ENCODE results near the gene DRC3. TPM values are rescaled to one million over a fixed set of nuclear protein-coding genes. Genes with fewer than 3 reads are reported as not detected.
"Not testable (repeated sequence)": the region's sequence is repeated elsewhere in the genome, so short reads cannot be mapped to it uniquely, and the experiment has no call there.

Gene DRC3
- total RNA-seq, 1 donor from 2014 or later = 1.6 TPM

DNA sequence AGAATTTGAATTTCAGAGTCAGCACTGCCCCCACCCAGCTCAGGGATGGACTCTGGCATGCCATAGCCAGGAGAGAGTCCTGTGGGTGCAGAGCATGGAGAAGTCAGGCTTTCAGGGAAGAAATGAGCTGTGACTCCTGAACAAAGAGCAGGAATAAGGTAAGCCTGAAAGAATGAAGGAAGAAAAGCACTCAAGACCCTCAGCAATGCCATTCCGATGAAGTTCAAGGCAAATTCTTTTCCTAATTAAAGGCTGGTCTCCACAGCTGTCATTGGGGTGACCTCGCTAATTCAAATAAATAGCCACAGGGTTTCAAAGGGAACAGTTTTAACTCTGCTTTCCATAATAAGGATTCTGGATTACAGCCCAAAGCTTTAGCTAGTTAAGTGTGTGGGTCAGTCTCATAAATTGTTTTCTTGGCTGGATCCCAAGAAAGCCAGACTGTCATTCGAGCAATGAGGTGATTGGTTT is 32.2 kb upstream of the DRC3 start:
- no peak for DNase-seq (ENCODE audit: low spot score in 2 of 2)
- FAIRE-seq = no peak

DNA sequence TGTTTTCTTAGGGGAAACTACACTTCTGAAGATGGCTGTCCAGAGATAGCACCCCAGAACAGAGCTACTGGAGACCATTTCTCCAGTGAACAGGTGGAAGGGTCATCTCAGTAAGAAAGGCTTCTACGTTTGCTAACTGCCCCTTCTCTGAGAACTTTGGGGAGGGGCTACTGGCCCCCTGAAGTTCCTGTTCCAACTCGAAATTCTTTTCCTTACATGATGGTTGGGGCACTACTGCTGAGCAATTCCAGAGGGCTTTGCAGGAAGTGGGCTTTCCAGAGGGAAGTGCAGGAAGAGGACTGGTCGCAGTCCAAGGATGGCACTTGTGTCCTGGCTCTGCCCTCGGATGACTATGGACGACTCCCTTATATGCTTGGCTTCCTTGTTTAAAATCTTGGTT is 31.6 kb upstream of the DRC3 start:
- FAIRE-seq = no peak
- no peak for DNase-seq (ENCODE audit: low spot score in 2 of 2)

GRCh38 chr17:17942846-17943245 is 29.8 kb upstream of the DRC3 start:
- DNase-seq (ENCODE audit: low spot score in 2 of 2) (no peak), FAIRE-seq (no peak)

GRCh38 chr17:17943281-17943984 is 29.2 kb upstream of the DRC3 start:
- FAIRE-seq = no peak

DNA sequence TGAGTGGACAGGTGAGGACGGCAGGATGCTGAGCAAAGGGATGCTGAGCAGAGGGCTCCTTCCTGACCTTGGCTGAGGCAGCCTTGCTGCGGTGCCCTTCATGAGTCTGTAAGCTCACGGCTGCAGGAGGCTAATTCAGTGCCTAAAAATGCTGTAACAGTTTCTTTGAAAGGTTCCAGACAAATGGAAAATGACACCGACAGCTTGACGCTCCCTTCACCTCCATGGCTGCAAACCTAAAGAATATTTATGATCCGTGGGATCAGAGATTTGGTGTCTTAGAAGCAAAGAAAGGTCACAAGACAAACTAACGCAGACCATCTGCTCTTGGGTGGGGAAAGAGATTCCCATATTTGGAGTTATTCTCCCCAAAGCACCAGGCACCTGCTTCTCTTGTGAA is 28.4 kb upstream of the DRC3 start:
- FAIRE-seq = no peak
- no peak for DNase-seq (ENCODE audit: low spot score in 2 of 2)

More at GRCh38 chr17:17943281-17943984, 29.2 kb upstream of the DRC3 start:
- no peak for DNase-seq (ENCODE audit: low spot score in 2 of 2)

- no peak for FAIRE-seq
- no peak for DNase-seq (ENCODE audit: low spot score in 2 of 2)
Observed at GRCh38 chr17:17944743-17945142, 27.9 kb upstream of the DRC3 start.

DNA sequence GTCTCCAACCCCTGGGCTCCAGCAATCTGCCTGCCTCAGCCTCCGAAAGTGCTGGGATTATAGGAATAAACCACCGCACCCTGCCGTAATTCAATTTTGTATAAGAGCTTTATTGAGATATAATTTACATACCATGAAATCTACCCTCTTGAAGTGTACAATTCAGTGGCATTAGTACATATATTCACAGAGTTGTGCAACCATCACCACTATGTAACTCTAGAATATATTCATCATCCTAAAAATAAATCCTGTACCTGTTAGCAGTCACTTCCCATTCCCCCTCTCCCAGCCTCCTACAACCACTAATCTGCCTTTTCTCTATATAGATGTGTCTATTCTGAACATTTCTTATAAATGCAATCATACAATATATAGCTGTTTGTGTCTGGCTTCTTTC is 26.6 kb upstream of the DRC3 start:
- FAIRE-seq (no peak), DNase-seq (ENCODE audit: low spot score in 2 of 2) (no peak)

- no peak for FAIRE-seq
- DNase-seq (ENCODE audit: low spot score in 2 of 2) = no peak
Observed at GRCh38 chr17:17947309-17947708, 25.4 kb upstream of the DRC3 start.

DNA sequence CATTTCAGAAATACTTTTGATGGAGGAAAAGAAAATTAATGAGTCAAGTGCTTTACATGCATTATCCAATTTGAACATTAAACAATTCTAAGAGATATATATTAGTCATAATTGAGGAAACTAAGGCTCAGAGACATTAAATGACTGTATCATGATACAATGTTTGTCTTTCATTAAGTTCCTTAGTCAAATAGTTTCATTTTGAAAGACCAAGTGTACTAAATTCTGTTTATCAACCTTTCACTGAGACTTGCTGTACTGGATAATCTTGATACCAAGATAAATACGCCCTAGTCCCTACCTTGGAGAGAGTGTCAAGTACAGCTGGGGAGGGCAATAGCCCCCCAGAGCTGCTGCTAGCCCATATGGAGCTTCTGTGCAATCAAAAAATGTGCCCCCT is 24.7 kb upstream of the DRC3 start:
- DNase-seq (ENCODE audit: low spot score in 2 of 2) = no peak
- FAIRE-seq = no peak

- no peak for DNase-seq (ENCODE audit: low spot score in 2 of 2)
- no peak for FAIRE-seq
Observed at GRCh38 chr17:17950347-17950746, 22.3 kb upstream of the DRC3 start.

DNA sequence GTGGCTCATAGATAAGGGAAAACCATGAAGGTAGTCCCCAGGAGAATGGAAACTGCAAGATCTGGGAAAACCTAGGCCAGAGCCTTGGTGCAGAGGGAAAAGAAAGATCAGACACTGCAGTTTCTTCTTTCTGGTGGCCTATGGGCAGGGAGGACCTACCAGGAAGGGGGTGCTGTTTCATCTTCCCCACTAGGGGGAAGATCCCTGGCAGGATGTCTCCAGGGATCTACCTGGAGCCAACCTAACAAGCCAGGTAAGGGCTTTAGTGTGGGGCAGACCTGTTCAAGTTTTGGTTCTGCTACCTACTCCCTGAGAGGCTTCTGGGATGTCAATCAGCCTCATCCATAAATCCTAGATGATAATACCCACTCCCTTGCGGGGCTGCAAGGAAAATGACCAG is 21.9 kb upstream of the DRC3 start:
- DNase-seq (ENCODE audit: low spot score in 2 of 2) = no peak
- no peak for FAIRE-seq

GRCh38 chr17:17951524-17951923 is 21.1 kb upstream of the DRC3 start:
- FAIRE-seq = no peak

DNA sequence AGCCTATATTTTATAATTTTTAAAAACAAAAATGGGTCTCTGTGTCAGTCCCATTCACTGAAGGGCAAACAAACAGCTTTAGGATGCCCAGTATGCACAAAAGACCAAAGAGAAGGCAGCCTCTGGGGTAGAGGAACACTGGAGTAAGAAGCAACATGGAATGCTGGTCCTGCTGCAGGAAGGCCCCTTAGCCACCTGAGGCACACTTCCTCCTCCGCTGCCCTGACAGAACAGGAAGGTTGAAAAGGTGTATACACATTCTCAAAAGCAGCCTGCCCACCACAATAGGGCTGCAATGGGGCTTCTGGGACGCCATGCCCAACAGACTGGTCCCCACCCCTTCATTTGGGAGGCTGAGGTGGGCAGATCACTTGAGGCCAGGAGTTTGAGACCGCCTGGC is 20.0 kb upstream of the DRC3 start:
- DNase-seq (ENCODE audit: low spot score in 2 of 2) (no peak), FAIRE-seq (no peak)

More at GRCh38 chr17:17951524-17951923, 21.1 kb upstream of the DRC3 start:
- DNase-seq (ENCODE audit: low spot score in 2 of 2) = no peak

DNA sequence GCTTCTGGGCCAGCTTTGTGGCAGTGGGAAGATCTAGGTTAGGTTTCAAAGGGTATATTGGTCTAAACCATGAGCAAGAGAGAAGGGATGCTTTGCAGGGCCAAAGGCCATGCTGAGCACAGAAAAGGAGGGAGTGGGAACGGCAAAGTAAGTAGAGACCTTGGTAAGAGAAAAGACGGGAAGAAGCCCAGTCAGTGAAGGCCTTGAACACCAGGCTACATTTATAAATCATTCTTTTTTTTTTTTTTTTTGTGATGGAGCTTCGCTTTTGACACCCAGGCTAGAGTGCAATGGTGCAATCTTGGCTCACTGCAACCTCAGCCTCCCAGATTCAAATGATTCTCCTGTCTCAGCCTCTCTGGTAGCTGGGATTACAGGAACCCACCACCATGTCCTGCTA is 18.6 kb upstream of the DRC3 start:
- FAIRE-seq (no peak), DNase-seq (ENCODE audit: low spot score in 2 of 2) (no peak)

DNA sequence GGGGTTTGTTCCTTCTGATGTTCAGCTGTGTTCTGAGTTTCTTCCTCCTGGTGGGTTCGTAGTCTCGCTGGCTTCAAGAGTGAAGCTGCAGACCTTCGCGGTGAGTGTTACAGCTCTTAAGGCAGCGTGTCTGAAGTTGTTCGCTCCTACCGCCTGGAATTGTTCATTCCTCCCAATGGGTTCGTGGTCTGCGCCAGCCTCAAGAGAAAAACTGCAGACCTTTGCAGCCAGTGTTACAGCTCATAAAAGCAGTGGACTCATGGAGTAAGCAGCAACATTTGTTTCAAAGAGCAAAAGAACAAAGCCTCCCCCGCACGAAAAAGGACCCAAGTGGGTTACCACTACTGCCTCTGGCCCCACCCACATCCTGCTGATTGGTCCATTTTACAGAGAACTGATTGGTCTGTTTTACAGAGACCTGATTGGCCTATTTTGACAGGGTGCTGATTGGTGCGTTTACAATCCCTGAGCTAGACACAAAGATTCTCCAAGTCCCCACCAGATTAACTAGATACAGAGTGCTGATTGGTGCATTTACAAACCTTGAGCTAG is 16.8 kb upstream of the DRC3 start:
- not testable (repeated sequence) for DNase-seq (ENCODE audit: low spot score in 2 of 2); FAIRE-seq

DNA sequence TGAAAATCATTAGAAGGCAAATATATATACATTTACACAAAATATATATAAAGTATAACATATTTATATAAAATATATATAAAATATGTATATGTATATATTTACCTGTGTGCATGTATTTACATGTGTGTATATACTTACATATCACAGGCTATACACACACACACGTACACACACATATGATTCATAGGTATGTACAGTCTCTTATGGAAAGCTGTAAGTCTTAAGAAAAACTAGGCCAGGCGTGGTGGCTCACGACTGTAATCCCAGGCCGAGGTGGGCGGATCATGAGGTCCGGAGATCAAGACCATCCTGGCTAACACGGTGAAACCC is 15.1 kb upstream of the DRC3 start:
- FAIRE-seq (no peak), DNase-seq (ENCODE audit: low spot score in 2 of 2) (no peak)

- no peak for FAIRE-seq
- DNase-seq (ENCODE audit: low spot score in 2 of 2) = no peak
Observed at GRCh38 chr17:17958982-17959381, 13.7 kb upstream of the DRC3 start.

- DNase-seq (ENCODE audit: low spot score in 2 of 2) (peak; percentile 25 to 36), FAIRE-seq (no peak)
Observed at GRCh38 chr17:17959520-17960361, 12.9 kb upstream of the DRC3 start.

- DNase-seq (ENCODE audit: low spot score in 2 of 2) (no peak), FAIRE-seq (no peak)
Observed at GRCh38 chr17:17960500-17961030, 12.1 kb upstream of the DRC3 start.

GRCh38 chr17:17963066-17963465 is 9.6 kb upstream of the DRC3 start:
- DNase-seq (ENCODE audit: low spot score in 2 of 2) (peak in 1 of 2 donors; percentile 53), FAIRE-seq (no peak)

- DNase-seq (ENCODE audit: low spot score in 2 of 2) = no peak
- FAIRE-seq = no peak
Observed at GRCh38 chr17:17963694-17964436, 8.8 kb upstream of the DRC3 start.

Measured in frontal cortex (tissue), 4 donors.